Heart right ventricle (tissue), 16 donors: ENCODE results near the gene HIP1R. TPM values are rescaled to one million over a fixed set of nuclear protein-coding genes. Genes with fewer than 3 reads are reported as not detected.
"Not testable (repeated sequence)": the region's sequence is repeated elsewhere in the genome, so short reads cannot be mapped to it uniquely, and the experiment has no call there.

ENCODE experiments used
- ATAC-seq, 8 donors: fragments of 200-7000 bp; cut with Tn5 transposase; one replicate each; pipeline ENCODE4 v1.9.1; 2020; ENCODE audit warnings: mild to moderate bottlenecking in 8 of 8, moderate library complexity in 8 of 8, moderate number of reproducible peaks in 1 of 8
- DNase-seq, 2 donors: peaks; one replicate each; pipeline ENCODE4 v3.0.0-alpha.2; 2020
- H3K27ac ChIP-seq, 10 donors: fragments of 200-600 bp; sonication (generic) in 2 of 10; one replicate each; pipeline versions ENCODE4 v1.5.0 to v1.8.0; 2020 to 2022; ENCODE audit warnings: mild to moderate bottlenecking in 3 of 10
- H3K27me3 ChIP-seq, 7 donors: fragments of 200-600 bp; one replicate each; pipeline ENCODE4 v1.8.0; 2021 to 2022; ENCODE audit warnings: mild to moderate bottlenecking in 2 of 7
- H3K36me3 ChIP-seq, 9 donors: fragments of 200-600 bp; sonication (generic) in 1 of 9; one replicate each; pipeline versions ENCODE4 v1.5.0 to v1.8.0; 2020 to 2022; ENCODE audit warnings: mild to moderate bottlenecking in 2 of 9
- H3K4me1 ChIP-seq, 9 donors: fragments of 200-600 bp; sonication (generic) in 1 of 9; one replicate each; pipeline versions ENCODE4 v1.5.0 to v1.8.0; 2020 to 2022; ENCODE audit warnings: mild to moderate bottlenecking in 4 of 9
- H3K4me3 ChIP-seq, 10 donors: fragments of 200-600 bp; sonication (generic) in 2 of 10; one replicate each; pipeline versions ENCODE4 v1.5.0 to v1.8.0; 2020 to 2022; ENCODE audit warnings: mild to moderate bottlenecking in 7 of 10, moderate library complexity in 2 of 10
- H3K9me3 ChIP-seq, 11 donors: fragments of 200-600 bp in 10 of 11; sonication (generic) in 2 of 11; one replicate each; pipeline versions ENCODE4 v1.5.0 to v1.8.0; 2013 to 2022; ENCODE audit warnings: mild to moderate bottlenecking in 2 of 11, control low read depth in 1 of 11, moderate library complexity in 1 of 11
- CTCF ChIP-seq, 9 donors: fragments of 200-600 bp; sonication (generic) in 2 of 9; IDR thresholded peaks; one replicate each; pipeline versions ENCODE4 v1.5.0 to v1.8.0; 2021 to 2022; ENCODE audit warnings: antibody characterized with exemption in 9 of 9, mild to moderate bottlenecking in 5 of 9, moderate library complexity in 1 of 9
- WGBS, 2 donors: extraction: QIAGEN DNeasy Blood & Tissue Kit; methylation state at CpG; one replicate each; pipeline ENCODE4 v1.1.7; 2013; ENCODE audit warnings: inconsistent platforms in 1 of 2; 5-methylcytosine and 5-hydroxymethylcytosine counted together
- intact Hi-C, 10 donors: fragments of 100-400 bp; cut with DNase I; formaldehyde crosslinking; loops; one replicate each; pipeline versions ENCODE4 v1.11.1 to v1.14.2; 2022
- polyA plus RNA-seq, 2 donors: library from polyadenylated mRNA; stranded (reverse); fragments of 200-250 nt; gene quantifications; one replicate each; pipeline ENCODE4 v1.2.3, GENCODE V29; 2013
- total RNA-seq, 10 donors: library from RNA; stranded (reverse); fragmentation: NEBNext Ultra II Directional in 3 of 10; extraction: Animal tissue kit (Norgen Biotek cat#: 25700) in 3 of 10; gene quantifications; one replicate each; pipeline versions ENCODE4 v1.2.1 to v1.2.4, GENCODE V29; 2021 to 2023
- donor health status: Arrhythmogenic right ventricular cardiomyopathy.
- donor health status: ischemic (EF 13 %, LVEDD 7.1; RV severe dilation, severe dysfunction).
- donor health status: healthy with polysubstance abuse.
- donor health status: DM: no; HTN: yes; CAD: no.
- donor health status: DM: no; HTN: no; CAD: no.
- donor health status: ischemic (EF 25% LVEDD 6.9; RV normal size, moderate dysfunction).
- donor health status: ischemic (EF 25% LVEDD 5.7; RV mildly dilated, moderate dysfunction).
- donor health status: healthy.
- donor health status: DM: yes; HTN: yes; CAD: no.
- donor health status: Ischemic cardiomyopathy.
- donor health status: ischemic (EF 35%, LVEDD 5.7; RV mildly dilated, moderate dysfunction).
- donor health status: nonischemic (EF 11% LVEDD 7.7; RV severe dilation, severe dysfunction).
- donor health status: DM: yes; HTN: yes; CAD: no.
- donor health status: PGD.
- donor health status: ischemic (EF 29% LVEDD 5.4; RV normal size, mild dysfunction).
- donor health status: nonischemic (EF 23%, LVEDD 6.1; RV moderate dilation, normal function).

The HIP1R gene
- total and polyA plus RNA-seq, 12 donors, result 13.7 to 37.7 (median 18.0) TPM

GRCh38 chr12:122891661-122892525, 56.6 kb downstream of the HIP1R start:
- H3K27me3 ChIP-seq, result no peaks in the 10 kb centered on the region
- DNase-seq (no peak), ATAC-seq (no peak)
- WGBS, 2 donors, result 20 to 25% methylated on average over 10 of the region's 10 CpGs
- H3K27ac ChIP-seq, result peak overlapping the region in 9 of 10 donors; percentile 44 to 90 (median 85)
- H3K4me3 ChIP-seq, result peak overlapping the region in 5 of 10 donors; percentile 4 to 14 (median 6)
- peaks cover 0 to 8% (median 0%) of the 10 kb centered on the region in 11 donors for H3K9me3 ChIP-seq
- H3K4me1 ChIP-seq, result peaks cover 23 to 86% (median 82%) of the 10 kb centered on the region in 9 donors
- intact Hi-C loops, result no loop called here
- no peaks in the 10 kb centered on the region for H3K36me3 ChIP-seq
- TF ChIP-seq CTCF (IDR thresholded peaks at IDR 0.05), result no peak

- DNase-seq, H3K27me3 ChIP-seq, H3K9me3 ChIP-seq, intact Hi-C loops, ATAC-seq, H3K36me3 ChIP-seq: not testable (repeated sequence)
- Histone ChIP-seq H3K4me1 (peaks cover 18 to 78% (median 74%) of the 10 kb centered on the region in 9 donors), H3K4me3 (peak overlapping the region in 1 of 10 donors; percentile 4), H3K27ac (peak overlapping the region in 8 of 10 donors; percentile 8 to 90 (median 87))
- WGBS, 2 donors, result 97% methylated on average over 9 of the region's 9 CpGs
These were observed 57.5 kb downstream of the HIP1R start for GRCh38 chr12:122892724-122893123.

GRCh38 chr12:122893208-122894153, 58.2 kb downstream of the HIP1R start:
- Histone ChIP-seq H3K27ac (peak overlapping the region in 9 of 10 donors; percentile 85 to 94 (median 89)), H3K4me3 (peak overlapping the region in 9 of 10 donors; percentile 49 to 90 (median 78)), H3K27me3 (no peaks in the 10 kb centered on the region), H3K9me3 (peaks cover 0 to 8% (median 0%) of the 10 kb centered on the region in 11 donors), H3K36me3 (no peaks in the 10 kb centered on the region), H3K4me1 (peaks cover 16 to 77% (median 67%) of the 10 kb centered on the region in 9 donors)
- WGBS, 2 donors, result 65 to 78% methylated on average over 7 of the region's 7 CpGs
- no peak for DNase-seq
- intact Hi-C loops, result no loop called here
- no peak for TF ChIP-seq CTCF (IDR thresholded peaks at IDR 0.05)
- ATAC-seq, result no peak

- DNase-seq, result no peak
- ATAC-seq, result peak in 7 of 8 donors; percentile 14 to 41 (median 32)
- WGBS, 2 donors, result 11 to 16% methylated on average over 15 of the region's 15 CpGs
- Histone ChIP-seq H3K4me3 (peak overlapping the region; percentile 49 to 90 (median 76)), H3K27me3 (no peaks in the 10 kb centered on the region), H3K27ac (peak overlapping the region in 9 of 10 donors; percentile 85 to 94 (median 89)), H3K4me1 (peaks cover 8 to 74% (median 57%) of the 10 kb centered on the region in 9 donors), H3K9me3 (peaks cover 0 to 8% (median 0%) of the 10 kb centered on the region in 11 donors), H3K36me3 (no peaks in the 10 kb centered on the region)
- TF ChIP-seq CTCF (IDR thresholded peaks at IDR 0.05), result peak in 3 of 9 donors; percentile 23 to 28 (median 24)
- intact Hi-C loops, result loop anchor here in 2 of 10 donors (5.0 kb wide), 2 partner anchors 32 to 58 kb away; no protein-coding TSS in a partner anchor
These were observed 59.2 kb downstream of the HIP1R start for GRCh38 chr12:122894193-122895121.
